ENCODE data around the gene CAP2. TPM values are rescaled to one million over a fixed set of nuclear protein-coding genes. Genes with fewer than 3 reads are reported as not detected.

Gene CAP2
- total RNA-seq, 1 experiment from 2014 or later: 8.2 TPM

DNA sequence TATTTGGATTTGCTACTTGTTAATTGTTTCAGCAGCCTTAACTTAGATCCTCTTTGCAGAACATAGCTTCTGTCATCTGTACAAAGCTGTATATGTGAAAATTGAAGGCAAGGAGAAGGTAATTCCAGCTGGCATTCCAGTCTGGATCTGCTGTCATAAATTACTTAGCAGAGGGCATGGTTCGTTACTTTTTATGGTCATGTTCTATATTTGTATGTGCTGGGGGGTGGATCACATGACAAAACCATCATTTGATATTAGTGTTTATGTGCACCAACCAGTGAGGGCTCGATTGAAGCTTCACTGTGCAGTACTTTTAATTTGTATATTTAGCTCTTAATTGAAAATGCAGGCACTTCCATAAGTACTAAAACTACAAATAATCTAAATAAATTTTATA, 80.2 kb downstream of the CAP2 start:
- no peak for DNase-seq (ENCODE audit: low read depth)

DNA sequence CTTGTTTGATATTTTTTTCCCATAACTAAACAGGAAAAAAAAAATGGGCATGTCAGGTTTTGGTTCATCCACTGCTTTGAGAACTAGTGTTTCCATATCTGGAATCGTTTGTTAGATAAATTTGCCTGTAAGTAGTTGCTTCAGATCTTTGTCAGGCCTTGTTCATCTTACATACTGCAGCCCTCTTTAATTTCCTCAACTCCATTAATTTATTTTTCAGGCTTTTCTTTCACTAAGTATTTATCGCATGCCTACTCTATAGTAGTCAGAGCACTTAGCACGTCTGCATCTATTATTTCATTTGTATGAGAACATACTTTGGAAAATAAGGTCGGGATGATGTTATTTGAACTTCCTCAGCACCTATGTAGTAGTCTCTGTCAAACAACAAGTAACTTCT, 80.9 kb downstream of the CAP2 start:
- DNase-seq (ENCODE audit: low read depth): no peak

DNA sequence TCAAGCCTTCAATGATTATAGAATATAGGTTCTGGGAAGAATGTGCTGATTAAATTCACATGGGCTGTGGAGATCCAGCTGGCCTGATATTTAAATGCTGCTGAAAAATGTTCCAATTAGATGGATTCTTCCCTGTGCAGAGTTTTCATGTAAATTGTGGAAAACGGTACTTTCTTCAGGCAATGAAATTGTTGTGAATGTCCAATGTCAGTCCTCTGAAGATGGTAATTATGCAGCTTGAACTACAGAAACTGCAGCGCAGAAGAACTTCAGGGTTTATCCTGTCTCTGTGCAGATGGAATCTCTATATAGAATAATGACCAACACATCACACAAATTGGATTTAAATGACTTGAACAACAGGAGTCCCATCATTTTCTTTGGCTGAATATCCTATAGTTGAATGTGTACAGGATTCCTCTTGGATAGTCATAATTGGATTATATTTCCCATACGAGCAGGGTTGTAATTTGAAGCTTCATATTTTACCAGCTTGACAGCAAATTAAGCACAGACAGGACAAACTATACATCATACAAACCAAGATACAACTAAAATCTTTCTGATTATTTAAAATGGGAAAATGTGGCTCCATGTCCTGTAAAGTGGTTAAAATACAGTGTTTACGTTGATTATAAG, 82.3 kb downstream of the CAP2 start:
- no peak for DNase-seq (ENCODE audit: low read depth)

DNA sequence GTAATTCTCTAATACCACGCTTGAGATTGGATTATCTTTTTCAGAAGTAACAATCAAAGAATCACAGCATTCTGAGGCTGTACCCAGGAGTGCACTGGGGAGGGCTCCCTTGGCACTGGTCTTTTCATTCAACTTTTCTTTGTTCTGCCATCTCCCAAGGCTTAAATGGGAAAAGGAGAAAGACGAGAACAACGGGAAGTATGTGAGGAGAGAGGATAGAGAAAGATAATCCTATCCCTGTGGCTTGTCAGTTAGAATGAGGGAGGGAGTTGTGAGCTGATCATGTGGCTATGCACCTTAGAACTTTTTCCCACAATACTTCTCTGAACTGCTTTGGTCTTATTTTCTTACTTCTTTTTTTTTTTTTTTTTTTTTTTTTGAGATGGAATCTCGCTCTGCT, 83.1 kb downstream of the CAP2 start:
- DNase-seq (ENCODE audit: low read depth): no peak

DNA sequence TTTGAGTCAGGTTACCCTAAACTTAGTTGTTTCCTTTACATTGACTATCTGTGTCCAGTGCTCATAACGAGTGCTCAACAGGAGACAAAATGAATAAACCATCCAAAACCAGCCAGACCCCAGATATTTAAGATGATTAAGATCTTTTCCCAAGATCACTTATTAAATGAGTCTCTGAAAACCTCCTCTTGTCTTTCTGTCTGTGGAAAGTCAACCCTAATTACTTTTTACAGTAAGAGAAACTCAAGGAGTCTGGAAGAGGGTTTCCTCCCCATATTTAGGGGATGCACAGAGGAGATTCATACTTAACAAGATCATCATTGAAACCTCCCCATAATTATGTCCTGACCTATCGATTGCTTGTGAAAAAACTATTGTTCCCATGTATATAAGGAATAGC, 84.0 kb downstream of the CAP2 start:
- no peak for DNase-seq (ENCODE audit: low read depth)

DNA sequence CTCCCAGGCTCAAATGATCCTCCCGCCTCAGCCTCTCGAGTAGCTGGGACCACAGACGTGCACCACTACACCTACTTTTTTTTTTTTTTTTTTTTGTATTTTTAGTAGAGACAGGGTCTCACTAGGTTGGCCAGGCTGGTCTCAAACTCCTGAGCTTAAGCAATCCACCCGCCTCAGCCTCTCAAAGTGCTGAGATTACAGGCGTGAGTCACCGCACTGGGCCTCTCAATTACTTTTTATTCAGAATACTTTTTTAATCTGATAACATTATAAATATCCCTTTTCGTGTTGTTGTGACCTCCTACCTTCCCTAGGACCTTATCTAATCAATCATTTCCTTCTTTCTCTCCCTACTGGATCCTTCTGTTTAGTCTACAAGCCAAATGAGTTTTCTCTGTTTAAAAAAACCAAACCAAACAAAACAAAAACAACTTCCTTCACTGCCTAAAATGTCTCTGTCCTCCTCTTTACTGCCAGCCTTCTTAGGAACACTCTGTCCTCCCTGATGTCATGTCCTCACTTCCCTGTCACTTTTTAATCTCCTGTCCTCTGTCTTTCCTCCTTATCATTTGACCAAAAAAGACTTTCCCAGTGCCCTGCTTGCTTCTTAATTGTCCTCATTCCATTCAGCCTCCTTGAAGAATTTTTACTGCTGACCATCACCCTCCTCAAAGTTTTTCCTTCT, 85.0 kb downstream of the CAP2 start:
- no peak for DNase-seq (ENCODE audit: low read depth)

DNA sequence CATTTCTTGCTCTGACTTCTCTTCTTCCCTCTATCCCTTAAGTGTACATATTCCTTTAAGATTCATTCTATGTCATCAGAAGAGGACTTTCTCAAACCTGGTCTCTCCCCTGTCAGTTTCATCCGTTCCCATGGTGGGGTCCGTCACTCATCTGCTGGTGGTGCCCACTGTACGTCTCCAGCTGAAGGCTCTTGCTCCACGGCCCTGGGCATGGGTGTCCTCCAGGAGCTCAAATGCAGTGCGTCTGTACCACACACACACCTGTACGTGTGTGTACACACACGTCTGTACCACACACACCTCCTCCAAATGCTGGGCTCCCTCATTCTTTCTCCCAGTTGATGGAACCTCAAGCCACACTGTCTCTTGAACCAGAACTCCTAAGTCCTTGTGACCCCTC, 85.6 kb downstream of the CAP2 start:
- no peak for DNase-seq (ENCODE audit: low read depth)

DNA sequence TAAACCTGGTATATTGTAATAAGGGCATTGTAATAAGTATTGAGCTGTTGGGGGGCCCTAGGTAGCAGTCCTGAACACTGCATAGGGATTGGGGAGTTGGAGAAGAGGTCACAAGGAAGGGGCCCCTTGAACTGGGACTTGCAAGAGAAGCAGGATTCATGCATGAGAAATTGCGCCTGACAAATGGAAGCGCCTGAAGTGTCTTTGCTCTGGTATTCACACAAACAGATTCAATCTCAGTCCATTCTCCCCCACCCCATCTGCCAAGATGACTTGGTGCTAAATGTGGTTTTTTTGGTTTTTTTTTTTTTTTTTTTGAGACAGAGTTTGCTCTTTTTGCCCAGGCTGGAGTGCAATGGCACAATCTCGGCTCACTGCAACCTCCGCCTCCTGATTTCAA, 87.1 kb downstream of the CAP2 start:
- no peak for DNase-seq (ENCODE audit: low read depth)

DNA sequence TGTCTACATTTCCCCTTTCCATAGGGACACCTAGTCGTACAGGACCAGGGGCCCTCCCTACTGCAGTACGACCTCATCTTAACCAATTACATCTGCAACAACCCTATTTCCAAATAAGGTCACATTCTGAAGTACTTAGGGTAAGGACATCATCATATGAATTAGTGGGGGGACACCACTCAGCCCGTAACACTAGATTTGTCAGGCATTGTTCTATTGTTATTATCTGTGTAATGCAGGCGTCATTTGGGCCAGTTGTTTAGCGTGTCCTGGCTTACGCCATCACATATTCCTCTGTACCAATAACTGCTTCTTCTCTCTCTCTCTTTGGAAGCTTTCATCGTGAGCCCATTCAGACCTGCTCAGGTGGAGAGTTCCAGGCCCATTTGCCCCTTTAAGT, 89.3 kb downstream of the CAP2 start:
- no peak for DNase-seq (ENCODE audit: low read depth)

DNA sequence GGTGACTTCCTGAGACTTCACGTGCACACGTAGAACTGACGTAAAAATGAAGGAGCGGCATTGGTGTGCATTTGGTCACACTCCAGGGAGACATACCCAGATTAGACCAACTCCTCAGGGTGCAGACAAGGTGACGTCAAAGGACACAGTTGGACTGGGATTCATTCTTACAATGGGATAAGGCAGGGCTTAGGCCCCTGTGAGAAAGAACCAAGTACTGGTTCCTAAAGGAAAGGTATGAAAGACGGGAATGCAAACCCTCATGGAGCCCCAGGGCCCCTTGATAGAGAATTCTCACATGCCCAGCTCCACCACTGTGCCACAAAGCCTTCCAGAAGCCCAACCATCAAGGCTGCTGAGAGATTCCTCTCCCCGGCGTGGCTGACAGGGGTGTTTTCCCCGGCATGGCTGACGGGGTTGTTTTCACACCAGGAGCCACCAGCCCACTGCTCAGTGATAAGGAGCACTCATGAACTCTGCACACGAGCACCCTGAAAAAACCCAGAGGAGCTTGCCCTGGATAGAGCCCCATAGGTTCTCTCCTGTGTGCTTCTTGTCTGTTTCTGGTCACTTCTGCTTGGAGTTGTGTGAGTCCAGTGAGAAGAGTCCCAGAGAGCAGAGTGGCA, 90.1 kb downstream of the CAP2 start:
- DNase-seq (ENCODE audit: low read depth): no peak

DNA sequence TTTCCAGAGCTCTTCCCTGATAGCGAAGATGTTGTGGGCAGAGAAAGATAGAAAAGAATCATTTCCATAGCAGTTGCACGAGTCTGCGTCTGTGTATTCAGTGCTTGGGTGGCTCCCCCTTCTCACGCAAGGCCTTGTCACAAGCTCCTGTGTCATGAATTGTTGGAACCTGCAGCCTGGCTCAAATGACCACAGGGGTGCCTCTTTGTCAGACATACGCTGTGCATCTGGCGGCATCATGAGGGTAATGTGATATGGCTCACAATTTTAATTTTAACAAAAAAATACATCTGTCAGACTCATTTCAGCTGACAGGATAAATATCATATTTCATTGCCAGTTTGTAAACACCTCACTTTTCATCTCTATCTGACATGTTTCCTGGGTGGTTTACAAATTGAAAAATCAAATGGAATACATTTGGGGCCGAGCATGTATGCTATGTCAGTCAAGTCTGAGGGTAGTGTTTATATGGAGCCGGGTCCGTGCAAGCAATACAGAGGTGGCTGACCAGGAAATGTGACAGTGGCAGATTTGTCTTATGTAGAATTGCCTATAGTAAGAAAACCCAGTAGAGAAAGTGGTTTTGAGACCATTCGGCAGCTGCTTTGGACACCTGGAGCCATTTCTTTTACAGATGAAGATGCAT, 90.9 kb downstream of the CAP2 start:
- no peak for DNase-seq (ENCODE audit: low read depth)

DNA sequence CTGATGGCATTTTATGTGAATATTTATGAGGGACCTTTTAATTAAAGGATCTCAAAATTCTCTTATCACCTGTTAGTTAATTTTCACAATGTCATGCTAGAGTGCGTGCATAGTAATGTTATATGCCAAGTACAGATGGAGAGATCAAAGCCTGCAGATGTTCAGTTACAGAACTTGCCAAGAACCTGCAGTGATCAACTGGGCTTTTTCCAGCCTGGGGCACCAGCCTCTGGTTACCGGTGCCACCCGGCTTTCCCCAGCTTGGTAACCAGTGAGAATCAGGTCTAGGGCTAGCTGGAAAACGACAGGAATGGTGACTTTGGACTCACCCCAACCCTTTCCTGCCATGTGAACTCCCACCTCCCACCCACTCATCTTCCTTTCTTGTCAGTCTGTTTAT, 91.8 kb downstream of the CAP2 start:
- DNase-seq (ENCODE audit: low read depth): no peak

DNA sequence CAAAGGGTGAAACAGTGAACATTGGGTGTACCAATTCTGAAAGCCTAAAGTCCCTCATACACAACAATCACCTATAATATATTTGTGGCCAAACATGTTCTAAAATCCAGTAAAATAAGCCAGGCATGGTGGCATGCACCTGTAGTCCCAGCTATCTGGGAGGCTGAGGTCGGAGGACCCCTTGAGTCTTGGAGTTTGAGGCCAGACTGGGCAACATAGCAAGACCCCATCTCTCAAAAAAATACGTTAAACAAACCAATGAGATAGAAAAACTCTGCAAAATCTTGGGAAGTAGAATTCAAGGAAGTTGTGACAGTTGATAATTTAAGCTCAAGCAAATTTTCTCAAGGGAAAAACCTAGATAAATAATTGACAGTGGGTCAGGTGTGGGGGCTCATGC, 92.6 kb downstream of the CAP2 start:
- DNase-seq (ENCODE audit: low read depth): no peak

DNA sequence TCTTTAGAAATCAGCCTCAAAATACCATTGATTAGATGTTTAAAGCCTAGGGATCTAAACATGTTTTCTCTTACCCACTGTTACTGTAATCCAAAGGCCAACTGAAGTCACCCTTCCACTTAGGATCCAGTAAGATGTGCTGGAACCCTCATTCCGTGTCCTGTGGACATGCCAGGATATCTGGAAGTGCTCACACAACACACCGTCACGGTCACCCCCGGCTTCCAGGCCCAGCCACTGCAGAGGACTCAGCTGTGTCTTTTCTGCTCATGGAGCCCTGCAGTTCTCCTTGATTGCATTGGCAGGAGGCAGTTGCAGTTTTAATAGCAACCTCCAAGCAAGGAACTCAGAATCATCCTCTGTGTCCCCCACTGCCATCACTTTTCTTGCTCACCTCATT, 93.3 kb downstream of the CAP2 start:
- DNase-seq (ENCODE audit: low read depth): no peak

DNA sequence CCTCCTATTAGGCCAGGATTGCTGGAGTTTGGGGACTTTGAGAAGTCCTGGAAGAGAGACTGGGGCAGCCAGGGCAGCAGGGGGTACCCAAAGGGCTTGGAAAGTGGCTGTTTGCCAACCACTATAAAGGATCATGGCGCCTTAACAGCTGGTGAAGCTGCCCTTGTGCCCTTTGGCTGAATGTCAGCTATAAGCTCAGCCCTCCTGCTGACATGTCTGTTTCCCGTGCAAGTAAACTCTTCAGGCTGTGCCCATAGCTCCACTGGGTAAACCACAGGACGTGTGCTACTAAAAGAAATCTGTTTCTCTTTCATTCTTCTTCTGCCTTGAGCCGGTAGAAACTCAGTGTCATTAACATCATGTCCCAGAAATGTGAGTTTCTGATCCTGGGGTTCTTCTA, 97.3 kb downstream of the CAP2 start:
- no peak for DNase-seq (ENCODE audit: low read depth)

DNA sequence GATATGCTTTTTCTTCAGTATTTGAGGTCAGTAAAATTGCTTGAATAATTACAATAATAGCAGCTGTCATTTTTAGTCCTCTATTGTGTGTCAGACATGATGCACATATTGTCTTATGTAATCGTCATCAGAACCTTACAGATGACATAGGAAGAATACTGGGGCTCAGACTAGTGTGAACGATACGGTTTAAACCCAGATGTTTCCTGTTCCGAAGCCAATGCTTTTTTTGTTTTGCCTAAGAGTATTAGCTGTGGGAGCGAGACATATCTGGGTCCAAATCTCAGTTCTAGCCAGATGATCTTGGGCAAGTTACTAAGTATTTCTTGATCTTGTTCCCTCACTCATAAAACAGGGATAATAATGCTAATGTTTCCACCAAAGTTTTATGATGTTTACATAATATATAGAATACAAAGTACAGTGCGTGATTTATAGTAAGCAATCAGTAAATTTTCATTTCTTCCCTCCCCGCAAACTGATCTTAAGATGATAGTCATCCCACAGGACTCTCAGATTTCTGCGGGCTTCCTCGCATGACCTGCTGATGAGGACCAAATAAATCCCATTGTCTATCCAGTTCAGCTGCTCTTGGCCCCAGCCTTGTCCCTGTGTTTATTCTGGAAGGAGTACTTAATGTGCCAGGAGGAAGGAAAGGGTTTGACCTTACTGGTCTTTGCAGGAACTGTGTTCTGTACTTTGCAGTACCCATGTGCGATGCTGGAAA, 98.2 kb downstream of the CAP2 start:
- DNase-seq (ENCODE audit: low read depth): no peak

DNA sequence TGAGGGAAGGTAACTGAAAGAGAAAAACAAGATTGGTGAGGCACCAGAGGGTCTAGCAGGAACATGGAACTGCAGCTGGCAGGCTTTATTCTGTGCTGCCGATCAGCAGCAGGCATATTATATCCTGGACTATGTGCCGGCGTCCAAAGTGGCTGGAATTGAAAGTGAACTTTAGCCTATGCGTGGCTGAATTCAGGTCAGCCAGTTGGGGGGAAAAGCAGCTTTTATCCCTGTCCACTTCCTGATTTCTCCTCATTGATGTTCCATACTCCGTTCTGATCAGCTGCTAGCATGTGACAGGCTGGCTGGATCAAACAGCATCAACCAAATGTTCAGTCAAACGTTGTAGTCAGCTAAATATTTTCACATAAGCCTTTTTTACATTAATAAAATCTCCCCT, 99.0 kb downstream of the CAP2 start:
- DNase-seq (ENCODE audit: low read depth): no peak

DNA sequence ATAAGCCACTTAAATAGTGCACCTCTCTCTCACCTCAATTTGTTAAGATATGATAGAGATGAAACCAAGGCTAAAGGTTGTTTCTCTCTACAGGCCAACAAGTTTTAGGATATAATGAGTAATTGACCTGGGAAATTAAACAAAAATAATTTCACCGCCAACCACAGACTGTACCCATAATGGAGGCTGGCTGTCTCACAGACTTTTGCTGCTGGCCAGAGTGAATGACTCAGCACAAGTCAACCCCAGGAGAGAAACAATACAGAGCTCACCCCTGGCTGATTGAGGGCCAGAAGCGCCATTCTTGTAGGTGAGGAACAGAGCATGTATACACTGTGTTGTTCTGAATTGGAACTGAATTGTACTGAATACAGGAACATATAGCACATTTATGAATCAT, 99.9 kb downstream of the CAP2 start:
- DNase-seq (ENCODE audit: low read depth): peak; percentile 63

DNA sequence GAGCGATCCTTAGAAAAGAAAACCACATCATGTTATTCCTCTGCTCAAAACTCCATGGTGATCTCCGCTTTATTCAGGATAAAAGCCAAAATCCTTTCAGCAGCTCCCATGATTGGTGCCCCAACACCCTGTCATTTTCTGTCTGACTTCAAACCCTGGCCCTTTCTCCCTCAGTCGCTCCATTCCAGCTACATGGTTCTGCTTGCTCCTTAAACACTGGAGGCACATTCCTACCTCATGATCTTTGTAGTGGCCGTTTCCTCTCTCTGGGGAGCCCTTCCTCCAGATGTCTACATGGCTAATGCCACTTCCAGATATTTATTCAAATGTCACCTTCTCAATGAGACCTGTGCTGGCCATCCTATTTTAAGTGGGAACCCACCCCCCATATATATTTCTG, 100.8 kb downstream of the CAP2 start:
- no peak for DNase-seq (ENCODE audit: low read depth)

DNA sequence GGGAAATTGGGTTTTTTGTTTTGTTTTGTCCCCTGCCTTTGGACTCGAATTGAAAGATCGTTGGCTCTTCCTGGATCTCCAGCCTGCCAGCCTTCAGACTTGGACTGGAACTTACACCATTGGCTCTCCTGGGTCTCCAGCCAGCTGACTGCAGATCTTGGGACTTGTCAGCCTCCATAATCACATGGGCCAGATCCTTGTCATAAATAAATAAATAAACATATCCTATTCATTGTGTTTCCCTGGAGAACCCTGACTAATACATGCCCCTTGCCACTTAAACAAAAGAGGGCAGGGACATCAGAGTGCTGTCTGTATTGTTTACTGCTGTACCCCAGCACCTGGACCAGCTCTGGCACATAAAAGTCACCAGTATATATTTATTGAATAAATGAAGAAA, 101.5 kb downstream of the CAP2 start:
- no peak for DNase-seq (ENCODE audit: low read depth)

DNA sequence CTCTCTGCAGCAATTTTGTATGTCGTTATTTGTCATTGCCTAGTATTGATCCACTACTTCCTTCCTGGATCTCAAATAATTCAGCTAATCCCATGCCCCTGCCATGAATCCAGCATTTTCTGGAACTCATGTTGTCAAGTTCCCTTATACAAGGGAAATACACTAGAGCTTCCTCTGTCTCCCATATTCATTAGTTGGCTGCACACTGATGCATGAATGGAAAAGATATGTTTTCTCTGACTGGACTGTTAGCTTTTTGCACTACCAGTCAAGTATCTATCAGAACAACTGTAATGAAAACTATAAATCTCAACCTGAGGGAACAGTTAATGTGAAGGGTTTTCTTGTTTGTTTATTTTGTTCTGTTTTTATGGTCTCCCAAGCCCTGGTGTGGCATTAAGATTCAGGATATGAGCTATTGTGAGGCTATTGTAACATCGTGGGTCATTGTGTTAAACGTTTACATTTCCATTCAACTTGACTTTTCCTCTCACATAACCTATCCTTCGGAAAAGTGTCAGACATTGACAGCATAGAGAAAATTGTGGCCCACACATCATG, 104.2 kb downstream of the CAP2 start:
- DNase-seq (ENCODE audit: low read depth): no peak

DNA sequence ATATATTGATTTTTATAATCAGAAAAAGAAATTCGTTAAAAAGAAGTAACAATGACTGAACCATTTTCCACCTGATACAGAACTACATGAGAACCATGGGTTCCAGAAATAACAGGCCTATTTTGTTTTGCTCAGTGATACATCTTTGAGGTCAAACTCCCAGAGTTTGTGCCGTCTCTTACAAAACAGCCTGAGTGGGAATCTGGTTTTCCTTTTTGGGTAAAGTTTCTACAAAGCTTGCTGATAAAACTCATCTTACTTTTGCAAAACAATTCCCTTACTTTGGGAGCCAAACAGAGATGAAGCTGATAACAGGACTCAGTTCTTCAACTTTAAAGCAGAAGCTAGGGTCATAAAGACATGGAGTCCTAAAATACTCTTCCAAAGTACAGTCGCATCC, 108.0 kb downstream of the CAP2 start:
- no peak for DNase-seq (ENCODE audit: low read depth)

Data from HT1080 (cell line).